Fibroblast of skin of left biceps (primary cell): Measurements from ENCODE around the gene SRD5A1.
"Not testable (repeated sequence)": the region's sequence is repeated elsewhere in the genome, so short reads cannot be mapped to it uniquely, and the experiment has no call there.

Experiments used
- DNase-seq, 2 experiments: peaks; one replicate each; pipeline ENCODE4 v3.0.0-alpha.2; 2013; ENCODE audit warnings: low read depth in 2 of 2

The SRD5A1 gene

GRCh38 chr5:6645571-6646362, 12.5 kb downstream of the SRD5A1 start:
- DNase-seq = peak in 1 of 2 experiments; percentile 0

GRCh38 chr5:6649186-6649585, 15.9 kb downstream of the SRD5A1 start:
- no peak for DNase-seq

GRCh38 chr5:6649681-6650080, 16.4 kb downstream of the SRD5A1 start:
- no peak for DNase-seq

GRCh38 chr5:6652025-6652424, 18.8 kb downstream of the SRD5A1 start:
- no peak for DNase-seq

GRCh38 chr5:6655432-6655831, 22.2 kb downstream of the SRD5A1 start:
- no peak for DNase-seq

GRCh38 chr5:6656680-6657079, 23.4 kb downstream of the SRD5A1 start:
- DNase-seq = no peak

- DNase-seq = no peak
Observed at GRCh38 chr5:6659941-6660684, 26.9 kb downstream of the SRD5A1 start.

GRCh38 chr5:6660688-6661087, 27.4 kb downstream of the SRD5A1 start:
- DNase-seq = no peak

GRCh38 chr5:6666762-6667161, 33.5 kb downstream of the SRD5A1 start:
- DNase-seq = no peak

- no peak for DNase-seq
Observed at GRCh38 chr5:6667648-6668047, 34.4 kb downstream of the SRD5A1 start.

- not testable (repeated sequence) for DNase-seq
Observed at GRCh38 chr5:6668717-6669116, 35.5 kb downstream of the SRD5A1 start.

- DNase-seq = no peak
Observed at GRCh38 chr5:6673031-6673430, 39.8 kb downstream of the SRD5A1 start.

- no peak for DNase-seq
Observed at GRCh38 chr5:6673963-6674362, 40.7 kb downstream of the SRD5A1 start.

GRCh38 chr5:6674421-6674820, 41.2 kb downstream of the SRD5A1 start:
- DNase-seq = no peak

GRCh38 chr5:6674886-6675285, 41.6 kb downstream of the SRD5A1 start:
- DNase-seq = no peak

GRCh38 chr5:6675784-6676491, 42.7 kb downstream of the SRD5A1 start:
- no peak for DNase-seq

- DNase-seq = no peak
Observed at GRCh38 chr5:6676702-6677101, 43.5 kb downstream of the SRD5A1 start.

- no peak for DNase-seq
Observed at GRCh38 chr5:6678385-6678784, 45.1 kb downstream of the SRD5A1 start.

- DNase-seq = no peak
Observed at GRCh38 chr5:6680922-6681321, 47.7 kb downstream of the SRD5A1 start.

GRCh38 chr5:6681682-6682081, 48.4 kb downstream of the SRD5A1 start:
- DNase-seq = no peak

GRCh38 chr5:6682239-6682638, 49.0 kb downstream of the SRD5A1 start:
- DNase-seq = no peak

GRCh38 chr5:6683241-6683640, 50.0 kb downstream of the SRD5A1 start:
- no peak for DNase-seq

GRCh38 chr5:6684075-6684474, 50.8 kb downstream of the SRD5A1 start:
- no peak for DNase-seq
